A172 (cell line): ENCODE data around the gene LIMA1. TPM values are rescaled to one million over a fixed set of nuclear protein-coding genes. Genes with fewer than 3 reads are reported as not detected.
"Not testable (repeated sequence)": the region's sequence is repeated elsewhere in the genome, so short reads cannot be mapped to it uniquely, and the experiment has no call there.

Experiments used
- DNase-seq: peaks from one replicate; pipeline ENCODE4 v3.0.0-alpha.2; 2015; ENCODE audit warnings: low spot score
- total RNA-seq: library from RNA; depleted of rRNA; stranded (reverse); fragments of >200 nt; shearing (Covaris generic); gene quantifications from 2 replicates; pipeline ENCODE4 v1.2.3, GENCODE V29; 2014

Gene LIMA1
- total RNA-seq, 1 experiment from 2014 or later = 108 TPM

GRCh38 chr12:50187084-50187900 is 96.0 kb downstream of the LIMA1 start:
- no peak for DNase-seq

GRCh38 chr12:50186681-50187080 is 96.6 kb downstream of the LIMA1 start:
- no peak for DNase-seq

GRCh38 chr12:50185970-50186663 is 97.2 kb downstream of the LIMA1 start:
- no peak for DNase-seq

- no peak for DNase-seq
These were observed 97.9 kb downstream of the LIMA1 start for GRCh38 chr12:50185301-50185895.

GRCh38 chr12:50184261-50184660 is 99.1 kb downstream of the LIMA1 start:
- DNase-seq = no peak

- DNase-seq = no peak
These were observed 100.9 kb downstream of the LIMA1 start for GRCh38 chr12:50182461-50182860.

GRCh38 chr12:50181691-50182090 is 101.6 kb downstream of the LIMA1 start:
- no peak for DNase-seq

GRCh38 chr12:50175716-50176026 is 107.6 kb downstream of the LIMA1 start:
- no peak for DNase-seq

GRCh38 chr12:50174971-50175715 is 108.2 kb downstream of the LIMA1 start:
- DNase-seq = peak; percentile 70

- DNase-seq = peak; percentile 96
These were observed 116.1 kb downstream of the LIMA1 start, which contains the start of gene CERS5 for GRCh38 chr12:50167049-50167828. CERS5 (minus strand) TSS chr12:50167369; CDS start chr12:50167297, 72 bp downstream.

GRCh38 chr12:50166799-50167048 is 116.6 kb downstream of the LIMA1 start:
- no peak for DNase-seq

GRCh38 chr12:50164963-50165362 is 118.4 kb downstream of the LIMA1 start:
- no peak for DNase-seq

GRCh38 chr12:50162230-50162629 is 121.1 kb downstream of the LIMA1 start:
- no peak for DNase-seq

- DNase-seq = no peak
These were observed 122.7 kb downstream of the LIMA1 start for GRCh38 chr12:50160643-50161042.

GRCh38 chr12:50157259-50157658 is 126.1 kb downstream of the LIMA1 start:
- DNase-seq = no peak

GRCh38 chr12:50156641-50157040 is 126.7 kb downstream of the LIMA1 start:
- DNase-seq = no peak

GRCh38 chr12:50154947-50155346 is 128.4 kb downstream of the LIMA1 start:
- not testable (repeated sequence) for DNase-seq

- no peak for DNase-seq
These were observed 132.2 kb downstream of the LIMA1 start for GRCh38 chr12:50151047-50151687.

- no peak for DNase-seq
These were observed 134.0 kb downstream of the LIMA1 start for GRCh38 chr12:50149311-50149710.

GRCh38 chr12:50148011-50148410 is 135.3 kb downstream of the LIMA1 start:
- not testable (repeated sequence) for DNase-seq

GRCh38 chr12:50147281-50147680 is 136.0 kb downstream of the LIMA1 start:
- DNase-seq = no peak
